ENCODE results near the gene PCDHGC4.

GRCh38 chr5:141501761-141502160, 16.9 kb downstream of the PCDHGC4 start:
- TF ChIP-seq SIN3A (IDR thresholded peaks at IDR 0.05; ENCODE audit: borderline replicate concordance, insufficient read depth, low read length): no peak
- no peak for TF ChIP-seq FOXP2 (optimal IDR thresholded peaks at IDR 0.05; ENCODE audit: borderline replicate concordance, extremely low read depth, extremely low read length, insufficient read depth)
- TF ChIP-seq TAF1 (IDR thresholded peaks at IDR 0.05; ENCODE audit: borderline replicate concordance, insufficient read depth, low read length): no peak
- no peak for TF ChIP-seq POLR2AphosphoS5 (IDR thresholded peaks at IDR 0.05; ENCODE audit: low read depth, low read length)
- no peak for TF ChIP-seq REST (IDR thresholded peaks at IDR 0.05; ENCODE audit: insufficient read depth in 1 of 2, low read depth in 2 of 2, low read length in 2 of 2)

Measured in PFSK-1 (cell line).